ENCODE measurements around the gene OR52I2. TPM values are rescaled to one million over a fixed set of nuclear protein-coding genes. Genes with fewer than 3 reads are reported as not detected.

OR52I2 gene
- not detected for total RNA-seq
- long read RNA-seq, result 0 reads

GRCh38 chr11:4581443-4581842 is at the start of gene OR52I2:
OR52I2 (plus strand) TSS chr11:4581743.
- intact Hi-C loops (cut with DNase I), result no loop called here
- no peak for DNase-seq
- ATAC-seq (ENCODE audit: poor library complexity), result no peak

GRCh38 chr11:4539603-4540219 is 41.8 kb upstream of the OR52I2 start:
- peak; percentile 83 for ATAC-seq (ENCODE audit: poor library complexity)
- intact Hi-C loops (cut with DNase I), result no loop called here

GRCh38 chr11:4541071-4541470 is 40.5 kb upstream of the OR52I2 start:
- ATAC-seq (ENCODE audit: poor library complexity) (no peak), DNase-seq (no peak)
- intact Hi-C loops (cut with DNase I), result no loop called here

More at GRCh38 chr11:4539603-4540219, 41.8 kb upstream of the OR52I2 start:
- DNase-seq, result peak; percentile 67

DNA sequence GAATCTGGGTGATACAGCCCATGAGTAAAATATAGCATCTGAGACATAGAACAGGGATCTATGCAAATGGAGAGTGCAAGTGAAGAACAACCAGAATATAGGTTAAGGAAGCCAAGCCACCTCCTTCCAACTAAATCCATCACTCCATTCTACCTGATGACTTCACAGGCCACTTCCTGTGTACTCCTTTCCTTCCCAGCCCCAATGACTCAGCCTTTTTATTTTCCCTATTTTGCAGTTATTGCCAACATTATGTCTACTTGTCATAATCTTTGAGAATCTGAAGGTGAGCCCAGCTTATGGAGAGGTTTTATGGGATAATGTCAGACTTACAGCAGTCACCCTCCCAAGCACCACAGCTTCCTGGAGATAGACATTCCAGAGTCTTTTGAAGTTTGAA is 38.0 kb upstream of the OR52I2 start:
- no peak for ATAC-seq (ENCODE audit: poor library complexity)
- DNase-seq, result no peak
- intact Hi-C loops (cut with DNase I), result loop anchor here (2.0 kb wide), 1 partner anchor 357 kb away; no protein-coding TSS in a partner anchor

- ATAC-seq (ENCODE audit: poor library complexity), result no peak
- no peak for DNase-seq
- intact Hi-C loops (cut with DNase I), result no loop called here
These were observed 36.7 kb upstream of the OR52I2 start, which contains the start of gene OR52M1 for GRCh38 chr11:4544891-4545290. OR52M1 (plus strand) TSS chr11:4545191; CDS start chr11:4545191, 0 bp downstream.

DNA sequence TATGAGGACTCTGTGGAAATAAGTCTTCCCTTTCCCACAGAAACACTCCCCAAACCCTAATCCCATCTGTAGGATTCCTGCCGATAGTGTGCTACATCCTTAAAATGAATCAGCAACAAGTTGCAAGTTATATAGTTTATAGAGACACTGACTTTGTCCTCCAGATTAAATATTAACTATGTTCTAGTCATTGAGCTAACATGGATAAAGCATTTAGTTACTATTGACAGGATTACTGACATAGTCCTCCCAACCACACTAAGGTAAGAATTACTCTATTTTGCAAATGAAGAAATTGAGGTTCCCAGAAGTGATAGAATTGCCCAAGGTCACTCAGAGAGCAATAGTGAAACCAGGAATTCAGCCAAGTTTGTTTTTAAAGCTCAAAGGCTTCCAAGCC is 34.7 kb upstream of the OR52I2 start:
- DNase-seq (no peak), ATAC-seq (ENCODE audit: poor library complexity) (no peak)
- intact Hi-C loops (cut with DNase I), result no loop called here

DNA sequence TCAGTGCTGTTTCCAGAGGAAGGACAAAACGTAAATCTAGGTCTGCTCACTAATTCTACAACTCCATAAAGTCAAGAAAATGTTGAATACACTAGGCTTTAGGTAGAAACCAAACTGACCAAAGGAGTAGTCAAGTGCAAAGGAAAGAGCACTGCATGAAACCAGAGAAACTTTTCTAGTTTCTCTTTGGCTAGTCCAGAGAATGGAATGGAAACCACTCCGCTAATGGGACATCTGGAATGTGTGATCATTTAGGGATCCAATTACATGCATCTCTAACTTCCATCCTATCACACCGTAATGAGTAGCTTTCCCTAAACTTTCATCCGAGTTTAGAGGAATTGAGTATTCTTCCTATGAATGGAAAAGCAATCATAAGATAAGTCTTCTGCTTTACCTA is 34.1 kb upstream of the OR52I2 start:
- DNase-seq, result no peak
- no peak for ATAC-seq (ENCODE audit: poor library complexity)
- intact Hi-C loops (cut with DNase I), result no loop called here

GRCh38 chr11:4551346-4551979 is 30.1 kb upstream of the OR52I2 start:
- DNase-seq, result no peak
- intact Hi-C loops (cut with DNase I), result no loop called here
- no peak for ATAC-seq (ENCODE audit: poor library complexity)

DNA sequence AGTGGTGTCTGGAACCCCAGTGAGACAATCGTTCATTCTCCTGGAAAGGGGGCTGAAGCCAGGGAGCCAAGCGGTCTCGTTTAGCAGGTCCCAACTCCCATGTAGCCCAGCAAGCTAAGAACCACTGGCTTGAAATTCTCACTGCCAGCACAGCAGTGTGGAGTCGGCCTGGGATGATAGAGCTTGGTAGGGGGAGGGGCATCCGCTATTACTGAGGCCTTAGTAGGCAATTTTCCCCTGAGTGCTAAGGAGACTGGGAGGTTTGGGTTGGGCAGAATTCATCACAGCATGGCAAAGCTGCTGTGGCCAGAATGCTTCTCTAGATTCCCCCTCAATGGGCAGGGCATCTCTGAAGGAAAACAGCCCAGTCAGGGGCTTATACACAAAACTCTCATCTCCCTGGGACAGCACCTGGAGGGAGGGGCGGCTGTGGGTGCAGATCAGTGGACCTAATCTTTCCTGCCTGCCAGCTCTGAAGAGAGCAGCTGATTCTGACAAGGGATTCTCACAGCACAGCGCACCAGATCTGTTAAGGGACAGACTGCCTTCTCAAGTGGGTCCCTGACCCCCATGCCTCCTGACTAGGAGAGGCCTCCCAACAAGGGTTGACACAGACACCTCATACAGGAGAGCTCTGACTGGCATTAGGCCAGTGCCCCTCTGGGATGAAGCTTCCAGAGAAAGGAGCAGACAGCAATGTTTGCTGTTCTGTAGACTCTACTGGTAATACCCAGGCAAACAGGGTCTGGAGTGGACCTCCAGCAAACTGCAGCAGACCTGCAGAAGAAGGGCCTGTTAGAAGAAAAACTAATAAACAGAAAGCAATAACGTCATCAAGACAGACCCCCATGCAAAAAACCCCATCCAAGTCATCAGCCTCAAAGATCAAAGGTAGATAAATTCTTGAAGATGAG is 21.8 kb upstream of the OR52I2 start:
- ATAC-seq (ENCODE audit: poor library complexity) (no peak), DNase-seq (no peak)
- intact Hi-C loops (cut with DNase I), result no loop called here

- no peak for ATAC-seq (ENCODE audit: poor library complexity)
- intact Hi-C loops (cut with DNase I), result no loop called here
- no peak for DNase-seq
These were observed 21.1 kb upstream of the OR52I2 start for GRCh38 chr11:4560467-4560866.

- intact Hi-C loops (cut with DNase I), result no loop called here
- ATAC-seq (ENCODE audit: poor library complexity) (no peak), DNase-seq (no peak)
These were observed 16.2 kb upstream of the OR52I2 start for GRCh38 chr11:4565371-4565770.

DNA sequence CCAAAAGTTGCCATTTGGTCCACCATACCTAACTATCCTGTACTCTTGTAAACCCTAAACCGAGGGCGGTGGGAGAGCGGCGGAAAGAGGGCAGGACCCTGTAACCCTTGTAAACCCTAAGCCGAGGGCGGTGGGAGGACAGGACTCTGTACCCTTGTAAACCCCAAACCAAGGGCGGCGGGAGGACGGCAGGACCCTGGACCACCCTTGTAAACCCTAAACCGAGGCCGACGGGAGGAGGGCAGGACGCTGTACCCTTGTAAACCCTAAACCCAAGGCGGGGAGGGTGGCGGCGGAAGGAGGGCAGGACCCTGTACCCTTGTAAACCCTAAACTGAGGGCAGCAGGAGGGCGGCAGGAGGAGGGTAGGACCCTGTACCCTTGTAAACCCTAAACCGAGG is 12.5 kb upstream of the OR52I2 start:
- intact Hi-C loops (cut with DNase I), result no loop called here
- DNase-seq, result no peak
- no peak for ATAC-seq (ENCODE audit: poor library complexity)

- intact Hi-C loops (cut with DNase I), result no loop called here
- no peak for ATAC-seq (ENCODE audit: poor library complexity)
- no peak for DNase-seq
These were observed 4.7 kb upstream of the OR52I2 start for GRCh38 chr11:4576880-4577279.

GRCh38 chr11:4577761-4578160 is 3.8 kb upstream of the OR52I2 start:
- DNase-seq (no peak), ATAC-seq (ENCODE audit: poor library complexity) (no peak)
- intact Hi-C loops (cut with DNase I), result no loop called here

DNA sequence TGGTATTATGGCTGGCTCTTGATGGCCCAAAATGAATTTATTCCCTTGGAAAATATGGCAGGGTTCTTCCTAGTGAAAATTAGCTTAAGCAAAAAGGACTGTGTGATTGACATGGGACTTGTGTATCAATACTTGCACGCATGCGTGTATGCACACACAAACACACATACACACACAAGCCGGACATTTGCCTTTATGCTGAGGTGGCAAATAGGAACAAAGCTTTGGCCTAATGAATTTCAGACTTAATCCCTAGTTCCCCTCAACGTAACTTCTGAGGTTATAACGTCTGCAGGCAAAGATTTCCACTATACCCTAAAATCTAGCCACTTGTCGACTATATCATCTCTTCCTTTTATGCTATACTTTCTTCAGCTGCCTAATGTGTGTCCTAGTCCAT is 2.9 kb upstream of the OR52I2 start:
- no peak for ATAC-seq (ENCODE audit: poor library complexity)

DNA sequence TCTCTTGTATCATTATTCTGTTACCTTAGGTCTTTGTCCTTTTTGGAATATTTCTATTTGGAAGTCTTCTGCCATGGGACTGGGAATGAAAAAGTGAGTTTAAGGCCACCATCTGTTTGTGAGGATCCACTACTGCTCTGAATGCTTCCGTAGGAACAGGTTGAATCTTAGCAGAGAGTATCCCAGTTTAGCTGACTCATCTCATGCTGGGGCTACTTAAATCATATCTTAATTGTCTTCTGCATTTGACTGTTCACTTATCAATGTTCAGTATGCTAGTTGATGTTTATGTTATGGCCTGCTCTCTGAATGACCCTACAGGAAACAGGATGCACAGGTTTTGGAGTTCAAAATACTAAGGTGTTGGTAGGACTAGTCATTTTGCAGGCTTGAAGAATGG is 1.4 kb upstream of the OR52I2 start:
- no peak for DNase-seq
- ATAC-seq (ENCODE audit: poor library complexity), result no peak
- intact Hi-C loops (cut with DNase I), result no loop called here

More for the DNA sequence above, 2.9 kb upstream of the OR52I2 start:
- intact Hi-C loops (cut with DNase I), result no loop called here
- no peak for DNase-seq

DNA sequence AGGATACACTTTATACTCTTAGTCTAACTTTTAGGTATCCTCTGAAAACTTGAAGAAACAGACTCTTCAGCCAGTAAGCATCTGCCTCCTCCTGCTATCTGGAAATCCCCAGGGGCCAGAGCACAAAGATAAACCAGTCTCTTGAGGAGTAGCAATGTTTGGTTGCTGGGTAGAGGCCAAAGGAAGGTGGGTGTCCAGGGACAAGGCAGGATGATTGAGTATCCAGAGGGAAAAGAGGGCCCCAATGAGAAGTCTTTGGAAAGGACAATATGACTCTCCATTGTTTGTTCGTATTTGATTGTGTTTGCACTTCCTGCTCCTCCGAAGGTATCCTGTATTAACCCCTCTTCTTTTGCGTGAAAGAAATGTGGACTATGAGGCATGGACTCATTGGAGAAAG is 7.5 kb downstream of the OR52I2 start:
- intact Hi-C loops (cut with DNase I), result no loop called here
- DNase-seq (no peak), ATAC-seq (ENCODE audit: poor library complexity) (no peak)

DNA sequence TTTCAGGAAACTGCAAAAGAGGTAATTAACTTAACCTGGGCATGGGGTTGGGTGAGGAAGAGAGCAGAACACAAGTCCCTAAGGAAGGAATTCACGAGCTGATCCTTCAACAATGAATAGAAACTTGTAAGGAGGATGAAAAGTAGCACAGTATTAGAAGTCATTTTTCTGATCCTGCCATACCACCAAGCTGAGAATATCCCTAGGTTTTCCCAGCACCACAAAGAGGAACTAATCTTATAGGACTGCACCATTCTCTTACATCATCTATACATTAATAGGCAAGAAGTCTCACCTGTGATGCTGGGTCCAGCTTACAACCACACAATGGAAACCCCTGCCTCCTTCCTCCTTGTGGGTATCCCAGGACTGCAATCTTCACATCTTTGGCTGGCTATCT is 12.2 kb downstream of the OR52I2 start, which contains the start of gene OR52I1:
OR52I1 (plus strand) TSS at position 301 of the 400 bp plus-strand sequence; CDS start at position 301, 0 bp downstream.
- DNase-seq (no peak), ATAC-seq (ENCODE audit: poor library complexity) (no peak)

GRCh38 chr11:4605057-4605456 is 23.5 kb downstream of the OR52I2 start:
- DNase-seq, result no peak
- no peak for ATAC-seq (ENCODE audit: poor library complexity)
- intact Hi-C loops (cut with DNase I), result no loop called here

More for the DNA sequence above, 12.2 kb downstream of the OR52I2 start, which contains the start of gene OR52I1:
- intact Hi-C loops (cut with DNase I), result no loop called here

Measured in Right ventricle myocardium superior (tissue), 1 donor.